C4-2B (cell line): Measurements from ENCODE around the gene PDGFRB.

Experiments used
- ZFX ChIP-seq: fragments of 450-650 bp; IDR thresholded peaks from 2 replicates; pipeline ENCODE4 v1.6.1; 2017
- TF ChIP-seq, protein P1 (sequence below): fragments of 450-650 bp; conservative IDR thresholded peaks from 2 replicates; pipeline ENCODE4 v1.5.1; 2017; ENCODE audit warnings: mild to moderate bottlenecking

DNA sequence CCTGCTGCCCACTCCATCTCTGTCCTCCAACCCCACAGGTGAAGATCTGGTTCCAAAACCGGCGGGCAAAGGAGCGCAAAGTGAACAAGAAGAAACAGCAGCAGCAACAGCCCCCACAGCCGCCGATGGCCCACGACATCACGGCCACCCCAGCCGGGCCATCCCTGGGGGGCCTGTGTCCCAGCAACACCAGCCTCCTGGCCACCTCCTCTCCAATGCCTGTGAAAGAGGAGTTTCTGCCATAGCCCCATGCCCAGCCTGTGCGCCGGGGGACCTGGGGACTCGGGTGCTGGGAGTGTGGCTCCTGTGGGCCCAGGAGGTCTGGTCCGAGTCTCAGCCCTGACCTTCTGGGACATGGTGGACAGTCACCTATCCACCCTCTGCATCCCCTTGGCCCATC is 27.8 kb upstream of the PDGFRB start:
- TF ChIP-seq, protein P1, sequence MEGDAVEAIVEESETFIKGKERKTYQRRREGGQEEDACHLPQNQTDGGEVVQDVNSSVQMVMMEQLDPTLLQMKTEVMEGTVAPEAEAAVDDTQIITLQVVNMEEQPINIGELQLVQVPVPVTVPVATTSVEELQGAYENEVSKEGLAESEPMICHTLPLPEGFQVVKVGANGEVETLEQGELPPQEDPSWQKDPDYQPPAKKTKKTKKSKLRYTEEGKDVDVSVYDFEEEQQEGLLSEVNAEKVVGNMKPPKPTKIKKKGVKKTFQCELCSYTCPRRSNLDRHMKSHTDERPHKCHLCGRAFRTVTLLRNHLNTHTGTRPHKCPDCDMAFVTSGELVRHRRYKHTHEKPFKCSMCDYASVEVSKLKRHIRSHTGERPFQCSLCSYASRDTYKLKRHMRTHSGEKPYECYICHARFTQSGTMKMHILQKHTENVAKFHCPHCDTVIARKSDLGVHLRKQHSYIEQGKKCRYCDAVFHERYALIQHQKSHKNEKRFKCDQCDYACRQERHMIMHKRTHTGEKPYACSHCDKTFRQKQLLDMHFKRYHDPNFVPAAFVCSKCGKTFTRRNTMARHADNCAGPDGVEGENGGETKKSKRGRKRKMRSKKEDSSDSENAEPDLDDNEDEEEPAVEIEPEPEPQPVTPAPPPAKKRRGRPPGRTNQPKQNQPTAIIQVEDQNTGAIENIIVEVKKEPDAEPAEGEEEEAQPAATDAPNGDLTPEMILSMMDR: no peak
- no peak for TF ChIP-seq ZFX
